Calu3 (cell line): Measurements from ENCODE around the gene MMP15. TPM values are rescaled to one million over a fixed set of nuclear protein-coding genes. Genes with fewer than 3 reads are reported as not detected.
A peak's percentile ranks its signal among the peaks of the same experiment; 100 is the strongest.

ENCODE experiments used
- BruUV-seq: library from RNA; stranded (reverse); fragments of 400-500 nt; replicated peaks from 2 replicates; lab custom pipeline; 2021; lab: Mats Ljungman, UMichigan
- CTCF ChIA-PET: fragments of 300-600 bp; sonication (Branson Sonifier 250); formaldehyde crosslinking; loops from one replicate; lab custom pipeline; 2022; ENCODE audit warnings: antibody characterized with exemption; lab: Charles Lee
- DNase-seq: peaks from one replicate; pipeline ENCODE4 v3.0.0; 2022
- H3K27ac Mint-ChIP-seq: one replicate; pipeline ENCODE4 v1.8.0; 2022; ENCODE audit warnings: mixed read lengths; ENCODE audit not compliant: unreplicated experiment
- H3K27me3 Mint-ChIP-seq: one replicate; pipeline ENCODE4 v1.8.0; 2022; ENCODE audit warnings: mixed read lengths; ENCODE audit not compliant: unreplicated experiment
- H3K36me3 Mint-ChIP-seq: one replicate; pipeline ENCODE4 v1.8.0; 2022; ENCODE audit warnings: mild to moderate bottlenecking, moderate library complexity, mixed read lengths; ENCODE audit not compliant: insufficient read depth, unreplicated experiment
- H3K4me1 Mint-ChIP-seq: one replicate; pipeline ENCODE4 v1.8.0; 2022; ENCODE audit warnings: mild to moderate bottlenecking, low read depth, mixed read lengths; ENCODE audit not compliant: unreplicated experiment
- H3K4me3 Mint-ChIP-seq: one replicate; pipeline ENCODE4 v1.8.0; 2022; ENCODE audit warnings: mild to moderate bottlenecking, low read depth, moderate library complexity, mixed read lengths; ENCODE audit not compliant: unreplicated experiment
- H3K9me3 Mint-ChIP-seq: one replicate; pipeline ENCODE4 v1.8.0; 2022; ENCODE audit warnings: low read depth, mixed read lengths; ENCODE audit not compliant: unreplicated experiment
- intact Hi-C: fragments of 100-400 bp; cut with micrococcal nuclease; formaldehyde crosslinking; loops from one replicate; pipeline ENCODE4 v1.10.0; 2022; ENCODE audit not compliant: unreplicated experiment
- total RNA-seq: library from RNA; stranded (reverse); gene quantifications from 2 replicates; pipeline ENCODE4 v1.2.3, GENCODE V29; 2022
- TF ChIP-seq, protein P1 (sequence below): fragments of 200-600 bp; IDR thresholded peaks from one replicate; pipeline ENCODE4 v1.8.0; 2022; ENCODE audit warnings: antibody characterized with exemption; ENCODE audit not compliant: unreplicated experiment

The MMP15 gene
- total RNA-seq, 1 experiment from 2014 or later, result 81.4 TPM

DNA sequence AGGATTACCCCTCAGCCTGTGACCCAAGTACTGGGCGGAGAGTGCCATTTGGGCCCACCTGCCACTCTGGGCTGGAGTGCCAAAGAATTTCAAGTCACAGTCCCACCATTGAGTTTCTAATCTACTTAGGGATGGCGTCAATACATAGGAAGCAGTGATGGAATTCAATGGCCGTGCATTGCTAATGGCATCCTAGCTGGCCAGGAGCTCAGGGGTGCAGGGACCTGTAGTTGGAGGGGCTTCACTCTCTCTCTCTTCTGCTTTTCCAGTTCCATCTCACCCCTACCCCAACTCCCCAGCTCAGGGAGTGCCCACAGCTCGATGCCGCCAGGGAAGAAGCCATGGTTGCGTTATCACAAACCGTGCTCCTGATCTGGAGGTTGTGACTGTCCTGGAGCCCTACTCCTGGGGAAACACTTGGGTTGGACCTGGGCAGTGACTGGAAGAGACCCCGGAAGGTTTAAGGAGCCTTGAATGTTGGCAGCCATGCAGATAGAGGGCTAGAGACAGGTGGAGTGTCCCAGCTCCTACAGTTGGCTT lies 2.4 kb downstream of the MMP15 start:
- peaks cover 67% of the 10 kb centered on the region for H3K4me1 Mint-ChIP-seq
- no peaks in the 10 kb centered on the region for H3K9me3 Mint-ChIP-seq
- no peaks in the 10 kb centered on the region for H3K27me3 Mint-ChIP-seq
- BruUV-seq, result no TSS peak
- TF ChIP-seq, protein P1, sequence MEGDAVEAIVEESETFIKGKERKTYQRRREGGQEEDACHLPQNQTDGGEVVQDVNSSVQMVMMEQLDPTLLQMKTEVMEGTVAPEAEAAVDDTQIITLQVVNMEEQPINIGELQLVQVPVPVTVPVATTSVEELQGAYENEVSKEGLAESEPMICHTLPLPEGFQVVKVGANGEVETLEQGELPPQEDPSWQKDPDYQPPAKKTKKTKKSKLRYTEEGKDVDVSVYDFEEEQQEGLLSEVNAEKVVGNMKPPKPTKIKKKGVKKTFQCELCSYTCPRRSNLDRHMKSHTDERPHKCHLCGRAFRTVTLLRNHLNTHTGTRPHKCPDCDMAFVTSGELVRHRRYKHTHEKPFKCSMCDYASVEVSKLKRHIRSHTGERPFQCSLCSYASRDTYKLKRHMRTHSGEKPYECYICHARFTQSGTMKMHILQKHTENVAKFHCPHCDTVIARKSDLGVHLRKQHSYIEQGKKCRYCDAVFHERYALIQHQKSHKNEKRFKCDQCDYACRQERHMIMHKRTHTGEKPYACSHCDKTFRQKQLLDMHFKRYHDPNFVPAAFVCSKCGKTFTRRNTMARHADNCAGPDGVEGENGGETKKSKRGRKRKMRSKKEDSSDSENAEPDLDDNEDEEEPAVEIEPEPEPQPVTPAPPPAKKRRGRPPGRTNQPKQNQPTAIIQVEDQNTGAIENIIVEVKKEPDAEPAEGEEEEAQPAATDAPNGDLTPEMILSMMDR, result no peak
- peak overlapping the region; percentile 79 for H3K4me3 Mint-ChIP-seq
- no peak for DNase-seq
- H3K27ac Mint-ChIP-seq, result peak overlapping the region; percentile 36
- peaks cover 56% of the 10 kb centered on the region for H3K36me3 Mint-ChIP-seq
- intact Hi-C loops, result no loop called here
- CTCF ChIA-PET, result interaction anchor here (0.6 to 2.9 kb wide), 4 partner anchors 94 to 299 kb away, joined by 3 to 30 read pairs (median 4); no protein-coding TSS in a partner anchor

DNA sequence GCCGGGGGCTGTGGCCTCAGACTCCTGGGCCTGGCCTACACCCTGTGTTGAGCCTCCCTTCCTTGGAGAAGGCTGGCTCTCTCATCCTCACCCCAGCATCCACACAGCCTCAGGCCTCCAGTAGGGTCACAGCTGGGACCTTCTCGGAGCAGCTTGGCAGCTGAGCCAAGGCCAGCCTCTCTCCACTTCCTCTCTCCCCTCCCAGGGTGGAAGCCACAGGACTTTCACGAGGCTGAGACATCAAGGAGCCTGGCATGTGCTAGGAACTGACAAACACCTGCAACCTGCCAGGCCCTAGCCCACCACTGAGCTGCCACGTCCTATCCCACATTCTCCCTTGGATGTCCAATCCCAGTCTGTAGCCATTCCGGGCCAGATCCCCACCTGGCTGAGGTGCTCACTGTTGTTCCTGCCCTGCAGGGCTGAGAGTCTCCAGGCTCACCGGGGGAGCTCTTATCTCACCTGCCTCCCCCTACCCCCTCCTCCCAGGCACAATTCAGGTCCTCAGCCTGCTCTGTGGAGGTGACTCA lies 3.1 kb downstream of the MMP15 start:
- peak overlapping the region; percentile 36 for H3K4me3 Mint-ChIP-seq

DNA sequence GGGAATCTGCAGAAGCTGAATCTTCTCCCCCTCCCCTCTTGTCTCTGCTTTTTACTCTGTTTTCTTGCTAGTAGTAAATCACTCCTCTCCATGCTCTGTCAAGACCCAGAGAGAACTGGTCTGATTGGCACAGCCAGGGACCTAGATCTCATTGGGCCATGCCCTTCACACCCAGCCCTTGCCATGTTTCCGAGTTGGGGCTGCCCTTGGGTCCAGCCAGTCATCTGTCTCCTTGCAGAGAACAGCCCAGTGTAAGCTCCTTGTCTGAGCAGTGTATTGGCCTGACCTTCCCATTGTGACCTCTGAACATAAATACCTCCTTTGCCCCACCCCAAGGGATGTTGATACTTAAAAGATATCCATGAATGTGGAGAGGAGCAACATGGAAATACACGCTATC lies 3.9 kb downstream of the MMP15 start:
- H3K4me1 Mint-ChIP-seq, result peaks cover 59% of the 10 kb centered on the region
- H3K36me3 Mint-ChIP-seq, result peaks cover 50% of the 10 kb centered on the region
- peak overlapping the region; percentile 50 for H3K27ac Mint-ChIP-seq
- H3K27me3 Mint-ChIP-seq, result no peaks in the 10 kb centered on the region
- BruUV-seq, result no TSS peak
- CTCF ChIA-PET, result interaction anchor here (0.6 to 1.3 kb wide), 2 partner anchors 92 to 115 kb away, joined by 3 to 7 read pairs; no protein-coding TSS in a partner anchor
- H3K9me3 Mint-ChIP-seq, result no peaks in the 10 kb centered on the region
- TF ChIP-seq, protein P1, result no peak
- H3K4me3 Mint-ChIP-seq, result peak overlapping the region; percentile 36
- no peak for DNase-seq
- intact Hi-C loops, result no loop called here

More for the DNA sequence above, 3.1 kb downstream of the MMP15 start:
- Mint-ChIP-seq H3K27me3 (no peaks in the 10 kb centered on the region), H3K9me3 (no peaks in the 10 kb centered on the region), H3K27ac (no peak overlapping the region), H3K36me3 (peaks cover 56% of the 10 kb centered on the region), H3K4me1 (peaks cover 67% of the 10 kb centered on the region)
- DNase-seq, result no peak
- BruUV-seq, result TSS peak; percentile 17
- CTCF ChIA-PET, result interaction anchor here (1.3 kb wide), 1 partner anchor 93 kb away, joined by 7 read pairs; no protein-coding TSS in a partner anchor
- TF ChIP-seq, protein P1, result no peak
- intact Hi-C loops, result no loop called here

DNA sequence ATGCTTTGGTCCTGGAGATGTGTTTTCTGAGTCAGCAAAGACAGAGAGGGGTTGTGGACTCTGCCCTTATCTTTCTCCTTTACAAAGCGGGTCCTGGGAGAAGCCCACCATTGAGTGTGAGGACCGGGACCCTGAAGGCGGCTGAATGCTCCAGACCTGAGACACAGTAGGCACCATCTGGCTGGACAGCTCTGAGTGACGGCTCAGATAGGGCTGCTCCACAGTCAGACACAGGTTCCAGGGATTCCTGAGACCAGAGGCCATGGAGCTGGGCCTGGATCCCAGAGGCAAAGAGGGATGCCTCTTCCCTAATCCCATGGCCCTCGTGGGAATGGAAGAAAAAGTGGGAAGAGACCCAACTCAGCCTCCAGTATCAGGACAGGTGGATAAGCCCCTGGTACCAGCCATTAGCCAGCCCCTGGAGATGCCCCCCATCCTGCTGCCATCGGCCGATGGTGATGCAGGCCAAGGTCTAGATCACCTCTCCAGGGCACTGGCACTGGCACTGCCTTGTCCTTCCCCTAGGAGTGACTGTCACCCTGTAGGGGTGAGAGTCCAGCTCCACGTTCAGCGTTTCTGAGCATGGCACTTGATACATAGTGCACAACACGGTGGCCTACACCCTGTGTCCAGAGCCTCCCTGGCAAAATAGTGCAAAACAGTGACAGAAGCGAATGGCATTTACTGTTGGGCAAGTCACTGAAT lies 4.7 kb downstream of the MMP15 start:
- H3K27me3 Mint-ChIP-seq, result no peaks in the 10 kb centered on the region
- CTCF ChIA-PET, result no interaction called here
- H3K4me1 Mint-ChIP-seq, result peaks cover 52% of the 10 kb centered on the region
- H3K36me3 Mint-ChIP-seq, result peaks cover 42% of the 10 kb centered on the region
- no peaks in the 10 kb centered on the region for H3K9me3 Mint-ChIP-seq
- TF ChIP-seq, protein P1, result no peak
- no TSS peak for BruUV-seq
- no peak for DNase-seq
- intact Hi-C loops, result no loop called here
- peak overlapping the region; percentile 36 for H3K4me3 Mint-ChIP-seq
- H3K27ac Mint-ChIP-seq, result no peak overlapping the region
